GM12801 (cell line): ENCODE measurements around the gene TRIM71.

Experiments
- TF ChIP-seq, protein P1 (sequence below): IDR thresholded peaks from one replicate; pipeline ENCODE4 v1.5.1; 2011; ENCODE audit warnings: control low read depth; ENCODE audit not compliant: insufficient read length; ENCODE audit errors: extremely low read depth

The TRIM71 gene

DNA sequence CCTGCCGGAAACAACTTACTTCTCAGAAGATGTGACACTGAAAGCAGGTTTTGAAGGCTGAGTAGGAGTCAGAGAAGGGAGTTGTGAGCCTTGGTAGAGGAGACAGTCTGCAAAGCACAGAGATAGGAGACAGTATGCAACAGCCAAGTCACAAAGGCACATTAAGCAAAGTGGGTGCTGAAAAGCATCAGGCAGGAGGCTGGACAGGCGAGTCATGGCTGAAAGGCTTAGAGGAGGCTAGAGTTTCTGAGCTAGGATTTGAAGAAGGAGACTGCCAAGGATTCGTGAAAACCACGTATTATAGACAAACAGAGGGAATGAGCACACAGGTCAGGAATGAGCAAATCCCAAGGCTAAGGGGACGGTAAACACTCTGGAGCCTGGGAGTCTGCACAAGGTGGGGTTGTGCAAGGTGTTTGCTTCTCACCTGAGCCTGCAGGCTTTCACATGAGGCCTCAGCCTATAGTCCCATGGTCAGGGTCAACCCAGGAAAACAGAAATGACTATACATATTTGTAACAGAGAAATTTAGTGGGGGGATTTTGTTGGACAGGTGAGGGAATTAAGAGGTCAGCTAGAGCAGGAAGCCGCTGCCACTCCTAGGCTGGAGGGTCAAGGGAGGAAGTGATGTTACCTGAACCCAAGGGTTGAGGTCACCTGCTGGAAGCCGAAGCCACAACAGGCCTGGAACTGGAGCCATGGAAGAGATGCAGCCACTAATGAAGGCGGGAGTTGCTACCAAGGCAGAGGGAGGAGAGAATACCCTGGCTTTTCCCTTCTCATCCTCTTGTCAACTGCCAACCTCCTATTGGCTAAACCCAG, 23.1 kb upstream of the TRIM71 start:
- TF ChIP-seq, protein P1, sequence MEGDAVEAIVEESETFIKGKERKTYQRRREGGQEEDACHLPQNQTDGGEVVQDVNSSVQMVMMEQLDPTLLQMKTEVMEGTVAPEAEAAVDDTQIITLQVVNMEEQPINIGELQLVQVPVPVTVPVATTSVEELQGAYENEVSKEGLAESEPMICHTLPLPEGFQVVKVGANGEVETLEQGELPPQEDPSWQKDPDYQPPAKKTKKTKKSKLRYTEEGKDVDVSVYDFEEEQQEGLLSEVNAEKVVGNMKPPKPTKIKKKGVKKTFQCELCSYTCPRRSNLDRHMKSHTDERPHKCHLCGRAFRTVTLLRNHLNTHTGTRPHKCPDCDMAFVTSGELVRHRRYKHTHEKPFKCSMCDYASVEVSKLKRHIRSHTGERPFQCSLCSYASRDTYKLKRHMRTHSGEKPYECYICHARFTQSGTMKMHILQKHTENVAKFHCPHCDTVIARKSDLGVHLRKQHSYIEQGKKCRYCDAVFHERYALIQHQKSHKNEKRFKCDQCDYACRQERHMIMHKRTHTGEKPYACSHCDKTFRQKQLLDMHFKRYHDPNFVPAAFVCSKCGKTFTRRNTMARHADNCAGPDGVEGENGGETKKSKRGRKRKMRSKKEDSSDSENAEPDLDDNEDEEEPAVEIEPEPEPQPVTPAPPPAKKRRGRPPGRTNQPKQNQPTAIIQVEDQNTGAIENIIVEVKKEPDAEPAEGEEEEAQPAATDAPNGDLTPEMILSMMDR: no peak

DNA sequence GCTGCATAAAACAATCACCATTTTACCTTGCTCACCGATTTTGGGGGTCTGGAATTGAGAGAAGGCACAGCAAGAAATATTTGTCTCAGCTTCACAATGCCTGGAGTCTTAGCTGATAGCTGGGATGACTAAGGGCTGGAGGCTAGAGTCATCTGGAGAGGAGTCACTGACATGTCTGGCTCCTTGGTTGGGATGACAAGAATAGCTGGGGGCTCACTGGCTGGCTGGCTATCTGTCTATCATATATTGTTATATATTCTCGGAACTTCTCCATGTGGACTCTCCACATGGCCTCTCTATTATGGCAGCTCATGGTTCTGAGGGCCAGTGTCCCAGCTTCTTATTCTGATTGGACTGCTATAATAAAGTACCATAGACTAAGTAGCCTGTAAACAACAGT, 20.0 kb upstream of the TRIM71 start:
- TF ChIP-seq, protein P1: no peak

- TF ChIP-seq, protein P1: no peak
These were observed 4.6 kb upstream of the TRIM71 start for GRCh38 chr3:32813180-32813579.

DNA sequence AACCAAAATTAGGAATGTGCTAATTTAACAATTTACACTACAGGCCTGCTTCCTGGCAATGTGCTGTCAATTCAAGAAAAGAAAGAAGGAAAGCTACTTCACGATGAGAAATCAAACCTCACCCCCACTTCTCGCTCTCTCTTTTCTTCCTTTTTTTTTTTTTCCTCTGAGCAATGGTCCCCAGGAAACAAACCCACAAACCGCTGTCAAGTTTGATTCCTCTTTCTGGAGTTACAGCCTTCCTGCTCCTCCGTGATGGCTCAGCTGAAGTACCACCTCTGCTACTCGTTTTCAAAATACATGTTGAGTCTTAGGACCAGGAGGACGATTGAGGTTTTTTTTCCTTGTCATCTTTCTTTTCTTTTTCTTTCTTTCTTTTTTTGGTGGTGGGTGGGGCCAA, 3.4 kb upstream of the TRIM71 start:
- TF ChIP-seq, protein P1: no peak

GRCh38 chr3:32815841-32816438, 1.9 kb upstream of the TRIM71 start:
- TF ChIP-seq, protein P1: no peak

GRCh38 chr3:32816439-32817256, 1.1 kb upstream of the TRIM71 start:
- TF ChIP-seq, protein P1: no peak

GRCh38 chr3:32817257-32817557, 590 bp upstream of the TRIM71 start:
- TF ChIP-seq, protein P1: no peak
